NT2/D1 (cell line): ENCODE results near the gene ABTB2.

Experiments
- SUZ12 ChIP-seq: IDR thresholded peaks from 2 replicates; pipeline ENCODE4 v1.6.1; 2011; ENCODE audit not compliant: insufficient read length, insufficient read depth; ENCODE audit errors: extremely low read depth
- YY1 ChIP-seq: IDR thresholded peaks from 2 replicates; pipeline ENCODE4 v1.6.1; 2011; ENCODE audit not compliant: insufficient read length, insufficient read depth
- ZNF274 ChIP-seq: IDR thresholded peaks from 2 replicates; pipeline ENCODE4 v1.6.1; 2011; ENCODE audit warnings: mild to moderate bottlenecking, low read depth, low read length

DNA sequence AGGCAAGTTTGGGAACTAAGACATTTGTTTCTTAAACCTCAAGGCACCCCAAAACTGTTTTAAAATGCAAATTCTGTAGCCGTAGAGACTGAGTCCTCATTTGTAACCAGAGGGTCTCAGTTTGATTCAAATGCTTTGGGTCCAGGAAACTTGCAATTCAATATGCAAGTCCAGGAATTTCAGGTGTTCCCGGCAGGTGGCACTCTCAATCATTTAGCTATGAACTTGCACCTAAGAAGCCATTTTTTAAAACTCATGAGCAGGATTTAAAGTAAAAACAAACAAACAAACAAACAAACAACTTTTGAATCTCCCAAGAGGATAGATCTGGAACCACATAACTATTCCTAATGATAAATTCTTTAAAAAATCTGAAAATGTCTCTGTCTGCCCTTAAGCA lies 8.7 kb upstream of the ABTB2 start:
- no peak for TF ChIP-seq SUZ12
- TF ChIP-seq ZNF274 = no peak
- no peak for TF ChIP-seq YY1
